HL-60 (cell line): ENCODE results near the gene NBAS.

ENCODE experiments used
- POLR2AphosphoS5 ChIP-seq: IDR thresholded peaks from 2 replicates; pipeline ENCODE4 v1.6.1; 2012; ENCODE audit warnings: low read depth
- REST ChIP-seq: IDR thresholded peaks from 2 replicates; pipeline ENCODE4 v1.6.1; 2012; ENCODE audit warnings: low read depth; ENCODE audit not compliant: insufficient replicate concordance
- SPI1 ChIP-seq: IDR thresholded peaks from 2 replicates; pipeline ENCODE4 v1.6.1; 2012; ENCODE audit warnings: low read depth, mild to moderate bottlenecking, borderline replicate concordance
- TF ChIP-seq, protein P1 (sequence below): IDR thresholded peaks from one replicate; pipeline ENCODE4 v1.5.1; 2011; ENCODE audit warnings: low read length, control low read depth, inconsistent platforms; ENCODE audit not compliant: insufficient read depth

DNA sequence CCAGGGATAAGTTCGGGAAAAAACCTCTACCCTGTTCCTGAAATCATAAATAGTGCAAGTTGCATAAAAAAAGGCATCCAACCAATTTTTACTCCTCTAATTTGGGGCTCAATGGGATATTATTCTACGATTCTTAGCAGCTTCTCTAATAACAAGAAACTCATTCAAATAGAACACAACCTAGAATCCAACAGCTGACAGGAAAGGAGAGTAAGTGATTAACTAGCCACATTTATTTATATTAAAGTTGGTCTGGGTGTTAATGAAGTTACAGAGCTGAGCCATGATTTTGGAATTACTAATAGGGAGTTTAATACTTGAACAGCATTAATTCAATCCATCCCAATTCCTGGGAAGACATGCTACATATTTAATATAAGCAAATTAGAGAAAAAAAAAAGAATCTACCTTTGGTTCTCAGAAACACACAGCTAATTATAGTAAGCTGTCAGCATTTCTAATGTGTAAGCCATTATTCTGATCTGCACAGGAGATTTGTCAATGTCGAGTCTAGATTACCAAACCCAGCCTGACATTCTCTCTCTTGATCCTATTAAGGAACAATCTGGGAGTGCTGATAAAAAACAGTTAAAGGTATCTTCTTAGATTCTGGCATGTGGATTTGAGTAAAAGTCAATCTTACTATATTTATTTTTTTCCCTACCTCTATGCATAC lies 267.7 kb downstream of the NBAS start:
- TF ChIP-seq, protein P1, sequence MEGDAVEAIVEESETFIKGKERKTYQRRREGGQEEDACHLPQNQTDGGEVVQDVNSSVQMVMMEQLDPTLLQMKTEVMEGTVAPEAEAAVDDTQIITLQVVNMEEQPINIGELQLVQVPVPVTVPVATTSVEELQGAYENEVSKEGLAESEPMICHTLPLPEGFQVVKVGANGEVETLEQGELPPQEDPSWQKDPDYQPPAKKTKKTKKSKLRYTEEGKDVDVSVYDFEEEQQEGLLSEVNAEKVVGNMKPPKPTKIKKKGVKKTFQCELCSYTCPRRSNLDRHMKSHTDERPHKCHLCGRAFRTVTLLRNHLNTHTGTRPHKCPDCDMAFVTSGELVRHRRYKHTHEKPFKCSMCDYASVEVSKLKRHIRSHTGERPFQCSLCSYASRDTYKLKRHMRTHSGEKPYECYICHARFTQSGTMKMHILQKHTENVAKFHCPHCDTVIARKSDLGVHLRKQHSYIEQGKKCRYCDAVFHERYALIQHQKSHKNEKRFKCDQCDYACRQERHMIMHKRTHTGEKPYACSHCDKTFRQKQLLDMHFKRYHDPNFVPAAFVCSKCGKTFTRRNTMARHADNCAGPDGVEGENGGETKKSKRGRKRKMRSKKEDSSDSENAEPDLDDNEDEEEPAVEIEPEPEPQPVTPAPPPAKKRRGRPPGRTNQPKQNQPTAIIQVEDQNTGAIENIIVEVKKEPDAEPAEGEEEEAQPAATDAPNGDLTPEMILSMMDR, result no peak
- TF ChIP-seq REST, result no peak
- TF ChIP-seq POLR2AphosphoS5, result no peak
- no peak for TF ChIP-seq SPI1
